Measurements from ENCODE around the gene RPL13A. TPM values are rescaled to one million over a fixed set of nuclear protein-coding genes. Genes with fewer than 3 reads are reported as not detected.

The RPL13A gene
- total RNA-seq, 1 donor from 2014 or later: 2,665 TPM

- Mint-ChIP-seq H3K4me1 (ENCODE audit: low read depth) (peaks cover 13% of the 10 kb centered on the region), H3K4me3 (ENCODE audit: low read depth) (peak within 1 kb of the TSS; percentile 83), H3K27me3 (no peaks in the 10 kb centered on the region), H3K27ac (peak within 1 kb of the TSS; percentile 99), H3K9me3 (ENCODE audit: low read depth) (no peaks in the 10 kb centered on the region), H3K36me3 (ENCODE audit: insufficient read depth) (peaks cover 7% of the 10 kb centered on the region)
- DNase-seq (ENCODE audit: low spot score, unreplicated experiment): peak; percentile 97
- no peak for TF ChIP-seq CTCF (IDR thresholded peaks at IDR 0.05; ENCODE audit: unreplicated experiment)
Measured at GRCh38 chr19:49453013-49453756, 34.2 kb upstream of the RPL13A start, which contains the start of gene ALDH16A1. ALDH16A1 (plus strand) TSS chr19:49453225; CDS start chr19:49453332, 107 bp downstream.

DNA sequence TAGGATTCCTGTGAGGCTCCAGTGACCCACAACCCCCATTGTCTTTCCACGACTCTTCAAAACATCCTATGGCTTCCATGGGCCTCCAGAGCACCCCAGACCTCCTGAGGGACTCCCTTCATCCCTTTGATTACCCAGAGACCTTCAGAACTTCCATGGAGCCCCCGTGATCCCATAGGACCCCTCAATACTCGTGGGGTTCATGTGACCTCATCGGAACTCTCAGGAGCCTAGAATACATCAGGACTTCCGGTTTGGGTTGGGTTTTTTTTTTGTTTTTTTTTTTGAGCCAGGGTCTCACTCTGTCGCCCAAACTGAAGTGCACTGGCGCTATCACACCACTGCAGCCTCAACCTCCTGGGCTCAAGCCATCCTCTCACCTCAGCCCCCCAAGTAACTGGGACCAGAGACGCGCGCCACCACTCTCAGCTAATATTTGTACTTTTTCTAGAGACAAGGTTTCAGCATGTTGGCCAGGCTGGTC is 33.6 kb upstream of the RPL13A start:
- H3K9me3 Mint-ChIP-seq (ENCODE audit: low read depth): no peaks in the 10 kb centered on the region
- DNase-seq (ENCODE audit: low spot score, unreplicated experiment): no peak
- H3K4me1 Mint-ChIP-seq (ENCODE audit: low read depth): peaks cover 13% of the 10 kb centered on the region
- H3K27me3 Mint-ChIP-seq: no peaks in the 10 kb centered on the region
- no peak for TF ChIP-seq CTCF (IDR thresholded peaks at IDR 0.05; ENCODE audit: unreplicated experiment)
- H3K27ac Mint-ChIP-seq: peak overlapping the region; percentile 99
- peaks cover 2% of the 10 kb centered on the region for H3K36me3 Mint-ChIP-seq (ENCODE audit: insufficient read depth)
- peak overlapping the region; percentile 83 for H3K4me3 Mint-ChIP-seq (ENCODE audit: low read depth)

- Mint-ChIP-seq H3K4me3 (ENCODE audit: low read depth) (peak overlapping the region; percentile 39), H3K9me3 (ENCODE audit: low read depth) (no peaks in the 10 kb centered on the region), H3K27ac (no peak overlapping the region), H3K4me1 (ENCODE audit: low read depth) (peaks cover 10% of the 10 kb centered on the region), H3K36me3 (ENCODE audit: insufficient read depth) (peaks cover 2% of the 10 kb centered on the region), H3K27me3 (no peaks in the 10 kb centered on the region)
- no peak for DNase-seq (ENCODE audit: low spot score, unreplicated experiment)
- no peak for TF ChIP-seq CTCF (IDR thresholded peaks at IDR 0.05; ENCODE audit: unreplicated experiment)
Measured at GRCh38 chr19:49455773-49456172, 31.6 kb upstream of the RPL13A start.

DNA sequence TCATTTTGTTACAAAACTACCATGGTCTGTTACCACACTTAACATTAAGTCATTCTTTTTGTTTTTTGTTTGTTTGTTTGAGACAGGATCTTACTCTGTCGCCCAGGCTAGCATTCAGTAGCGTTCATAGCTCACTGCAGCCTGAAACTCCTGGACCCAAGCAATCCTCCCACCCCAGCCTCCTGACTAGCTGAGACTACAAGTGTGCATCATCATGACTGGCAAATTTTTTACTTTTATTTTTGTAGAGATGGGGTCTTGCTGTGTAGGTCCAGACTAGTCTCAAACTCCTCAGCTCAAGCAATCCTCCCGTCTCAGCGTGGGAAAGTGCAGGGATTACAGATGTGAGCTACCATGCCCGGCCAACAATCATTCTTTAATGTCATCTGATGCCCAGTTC is 31.1 kb upstream of the RPL13A start:
- no peaks in the 10 kb centered on the region for H3K9me3 Mint-ChIP-seq (ENCODE audit: low read depth)
- H3K27me3 Mint-ChIP-seq: no peaks in the 10 kb centered on the region
- peak overlapping the region; percentile 39 for H3K4me3 Mint-ChIP-seq (ENCODE audit: low read depth)
- H3K4me1 Mint-ChIP-seq (ENCODE audit: low read depth): peaks cover 8% of the 10 kb centered on the region
- TF ChIP-seq CTCF (IDR thresholded peaks at IDR 0.05; ENCODE audit: unreplicated experiment): no peak
- DNase-seq (ENCODE audit: low spot score, unreplicated experiment): no peak
- peak overlapping the region; percentile 25 for H3K27ac Mint-ChIP-seq
- peaks cover 2% of the 10 kb centered on the region for H3K36me3 Mint-ChIP-seq (ENCODE audit: insufficient read depth)

GRCh38 chr19:49458567-49458903 is 28.9 kb upstream of the RPL13A start:
- no peaks in the 10 kb centered on the region for H3K27me3 Mint-ChIP-seq
- TF ChIP-seq CTCF (IDR thresholded peaks at IDR 0.05; ENCODE audit: unreplicated experiment): no peak
- no peaks in the 10 kb centered on the region for H3K9me3 Mint-ChIP-seq (ENCODE audit: low read depth)
- peaks cover 4% of the 10 kb centered on the region for H3K36me3 Mint-ChIP-seq (ENCODE audit: insufficient read depth)
- H3K4me1 Mint-ChIP-seq (ENCODE audit: low read depth): peaks cover 4% of the 10 kb centered on the region
- H3K27ac Mint-ChIP-seq: no peak overlapping the region
- H3K4me3 Mint-ChIP-seq (ENCODE audit: low read depth): no peak overlapping the region
- DNase-seq (ENCODE audit: low spot score, unreplicated experiment): no peak
